Type B pancreatic cell (in vitro differentiated cells): ENCODE data around the gene MKS1. TPM values are rescaled to one million over a fixed set of nuclear protein-coding genes. Genes with fewer than 3 reads are reported as not detected.

Experiments
- DNase-seq: peaks from one replicate; pipeline ENCODE4 v3.0.0; 2021; ENCODE audit warnings: mixed read lengths; ENCODE audit not compliant: unreplicated experiment; ENCODE audit errors: extremely low spot score
- H3K27ac Mint-ChIP-seq: 2 replicates; pipeline ENCODE4 v1.8.0; 2021; ENCODE audit warnings: mild to moderate bottlenecking, mixed read lengths
- H3K27me3 Mint-ChIP-seq: 2 replicates; pipeline ENCODE4 v1.8.0; 2021; ENCODE audit warnings: mixed read lengths
- H3K36me3 Mint-ChIP-seq: 2 replicates; pipeline ENCODE4 v1.8.0; 2021; ENCODE audit warnings: mixed read lengths
- H3K4me1 Mint-ChIP-seq: one replicate; pipeline ENCODE4 v1.8.0; 2021; ENCODE audit warnings: mixed read lengths; ENCODE audit not compliant: unreplicated experiment
- H3K4me3 Mint-ChIP-seq: 2 replicates; pipeline ENCODE4 v1.8.0; 2021; ENCODE audit warnings: mild to moderate bottlenecking, mixed read lengths
- H3K9me3 Mint-ChIP-seq: 2 replicates; pipeline ENCODE4 v1.8.0; 2021; ENCODE audit warnings: mixed read lengths
- CTCF ChIP-seq: fragments of 200-600 bp; sonication (generic); conservative IDR thresholded peaks from 2 replicates; pipeline ENCODE4 v1.5.0; 2021; ENCODE audit warnings: antibody characterized with exemption, mild to moderate bottlenecking
- total RNA-seq: library from RNA; stranded (reverse); gene quantifications from 2 replicates; pipeline ENCODE4 v1.2.1, GENCODE V29; 2021; ENCODE audit warnings: low replicate concordance

The MKS1 gene
- total RNA-seq, 1 donor from 2014 or later, result 33.2 TPM

- TF ChIP-seq CTCF, result no peak
- Mint-ChIP-seq H3K36me3 (no peaks in the 10 kb centered on the region), H3K4me1 (no peaks in the 10 kb centered on the region), H3K27ac (no peak overlapping the region), H3K9me3 (no peaks in the 10 kb centered on the region), H3K4me3 (no peak overlapping the region), H3K27me3 (peaks cover 92% of the 10 kb centered on the region)
- DNase-seq, result no peak
Observed at GRCh38 chr17:58247511-58248363, 28.7 kb upstream of the MKS1 start.

DNA sequence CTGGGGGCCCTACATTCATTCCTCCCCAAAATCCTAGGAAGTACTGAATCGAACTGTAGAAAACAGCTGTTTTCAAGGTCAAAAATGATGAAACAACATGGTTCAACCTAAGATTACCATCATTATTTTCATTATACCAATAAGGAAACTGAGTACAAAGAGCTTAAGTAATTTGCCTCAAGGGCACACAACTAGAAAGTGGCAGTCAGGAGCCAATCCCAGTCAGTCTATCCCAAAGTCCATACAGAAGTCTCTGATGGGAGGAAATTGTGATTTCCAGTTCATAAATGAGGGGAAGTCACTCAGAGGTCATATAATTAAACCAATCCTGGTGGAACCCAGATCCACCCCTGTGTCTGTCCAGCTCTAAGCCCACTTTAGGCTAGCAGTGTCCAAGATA lies 27.7 kb upstream of the MKS1 start:
- no peak for DNase-seq
- H3K27me3 Mint-ChIP-seq, result peaks cover 93% of the 10 kb centered on the region
- TF ChIP-seq CTCF, result no peak
- no peak overlapping the region for H3K27ac Mint-ChIP-seq
- H3K4me1 Mint-ChIP-seq, result no peaks in the 10 kb centered on the region
- H3K4me3 Mint-ChIP-seq, result no peak overlapping the region
- no peaks in the 10 kb centered on the region for H3K36me3 Mint-ChIP-seq
- no peaks in the 10 kb centered on the region for H3K9me3 Mint-ChIP-seq

DNA sequence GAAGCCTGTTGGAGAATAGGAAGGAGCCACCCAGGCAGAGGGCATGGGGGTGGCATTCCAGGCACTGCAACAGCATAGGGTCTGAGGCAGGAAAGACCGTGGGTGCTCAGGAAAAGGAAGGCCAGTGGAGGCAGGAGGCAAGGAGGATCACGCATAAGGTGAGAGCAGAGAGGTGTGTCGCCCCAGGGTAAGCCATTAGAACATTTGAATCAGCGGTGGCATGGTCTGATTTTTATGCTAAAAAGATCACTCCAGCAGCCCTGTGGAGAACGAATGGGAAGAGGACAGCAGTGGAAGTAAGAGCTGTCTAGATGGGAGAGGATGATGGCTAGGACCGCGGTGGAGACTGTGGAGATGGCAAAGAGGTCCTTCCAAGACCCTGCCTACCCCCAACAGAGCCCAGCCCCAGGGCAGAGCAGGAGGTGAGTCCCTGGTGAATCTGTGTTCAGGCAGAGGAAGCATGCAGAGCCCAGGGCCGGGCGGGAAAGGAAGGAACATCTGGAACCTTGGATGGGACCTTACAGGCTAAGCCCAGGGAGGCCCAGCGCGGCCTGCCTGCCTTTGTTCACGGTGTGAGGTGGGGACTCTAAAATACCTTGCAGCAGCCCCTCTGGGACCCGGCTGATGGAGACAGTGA lies 27.2 kb upstream of the MKS1 start:
- Mint-ChIP-seq H3K27me3 (peaks cover 93% of the 10 kb centered on the region), H3K4me1 (no peaks in the 10 kb centered on the region), H3K9me3 (no peaks in the 10 kb centered on the region), H3K27ac (no peak overlapping the region), H3K36me3 (no peaks in the 10 kb centered on the region), H3K4me3 (no peak overlapping the region)
- no peak for TF ChIP-seq CTCF
- no peak for DNase-seq

DNA sequence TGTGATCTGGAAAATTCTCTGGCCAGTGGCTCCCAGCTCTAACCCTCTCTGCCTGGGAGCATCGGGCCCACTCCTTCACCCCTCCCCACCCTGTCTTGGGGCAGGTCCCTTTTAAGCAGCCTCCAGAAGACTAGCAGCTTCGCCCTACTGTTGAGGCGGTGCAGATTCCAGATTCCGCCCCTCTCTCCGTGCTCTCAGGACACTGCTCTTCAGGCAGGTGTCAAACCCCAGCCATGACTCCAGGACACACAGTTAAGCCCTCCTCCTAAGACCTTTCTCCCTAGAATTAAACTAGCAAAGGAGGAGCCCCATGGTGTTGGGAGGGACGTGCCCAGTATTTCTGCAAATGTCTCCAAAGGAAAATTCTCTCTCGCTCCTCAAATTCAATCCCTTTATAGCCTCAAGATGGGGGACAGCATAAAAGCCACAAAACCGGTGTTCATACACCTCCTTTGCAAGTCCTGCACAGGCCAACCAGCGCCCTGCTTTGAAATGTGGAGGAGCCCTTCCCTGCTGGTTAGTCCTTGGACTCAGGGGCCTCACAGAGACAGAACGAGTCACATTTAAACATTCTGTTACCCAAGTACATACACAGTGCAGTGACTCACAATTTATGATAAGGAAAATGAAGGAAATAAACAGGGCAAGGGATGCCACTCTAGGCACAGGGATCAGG lies 26.5 kb upstream of the MKS1 start:
- H3K27me3 Mint-ChIP-seq, result peaks cover 93% of the 10 kb centered on the region
- H3K4me1 Mint-ChIP-seq, result no peaks in the 10 kb centered on the region
- TF ChIP-seq CTCF, result no peak
- no peaks in the 10 kb centered on the region for H3K36me3 Mint-ChIP-seq
- H3K4me3 Mint-ChIP-seq, result no peak overlapping the region
- DNase-seq, result no peak
- no peaks in the 10 kb centered on the region for H3K9me3 Mint-ChIP-seq
- H3K27ac Mint-ChIP-seq, result no peak overlapping the region

- TF ChIP-seq CTCF, result no peak
- DNase-seq, result no peak
- no peak overlapping the region for H3K27ac Mint-ChIP-seq
- H3K4me1 Mint-ChIP-seq, result no peaks in the 10 kb centered on the region
- no peaks in the 10 kb centered on the region for H3K36me3 Mint-ChIP-seq
- H3K9me3 Mint-ChIP-seq, result no peaks in the 10 kb centered on the region
- H3K27me3 Mint-ChIP-seq, result peaks cover 93% of the 10 kb centered on the region
- no peak overlapping the region for H3K4me3 Mint-ChIP-seq
Observed at GRCh38 chr17:58244963-58245362, 25.9 kb upstream of the MKS1 start.
